CD4-positive, alpha-beta memory T cell (primary cell): ENCODE results near the gene BBLN. TPM values are rescaled to one million over a fixed set of nuclear protein-coding genes. Genes with fewer than 3 reads are reported as not detected.

Experiments
- CTCF ChIA-PET: fragments of 350-600 bp; sonication (Branson Sonifier 250); formaldehyde crosslinking; loops from one replicate; lab custom pipeline; 2021; ENCODE audit warnings: inconsistent platforms; ENCODE audit not compliant: partially characterized antibody; lab: Charles Lee
- POLR2A ChIA-PET: fragments of 350-600 bp; sonication (Branson Sonifier 250); formaldehyde crosslinking; loops from one replicate; lab custom pipeline; 2021; ENCODE audit not compliant: partially characterized antibody; lab: Charles Lee
- DNase-seq, 5 donors: peaks; one replicate each; pipeline versions ENCODE4 v3.0.0 to v3.0.0-alpha.2; 2020 to 2022; ENCODE audit warnings: mixed read lengths in 1 of 5
- H3K27ac ChIP-seq: one replicate; pipeline ENCODE4 v1.7.0; 2013; ENCODE audit warnings: low read depth, low read length
- H3K27me3 ChIP-seq: 2 replicates; pipeline ENCODE4 v1.7.0; 2013; ENCODE audit warnings: mild to moderate bottlenecking, low read length, moderate library complexity; ENCODE audit not compliant: insufficient read depth
- H3K36me3 ChIP-seq: 2 replicates; pipeline ENCODE4 v1.7.0; 2013; ENCODE audit warnings: mild to moderate bottlenecking, low read length, moderate library complexity; ENCODE audit not compliant: insufficient read depth
- H3K4me1 ChIP-seq: 2 replicates; pipeline ENCODE4 v1.7.0; 2013; ENCODE audit warnings: mild to moderate bottlenecking, low read length, moderate library complexity; ENCODE audit not compliant: insufficient read depth
- H3K4me3 ChIP-seq, 2 donors: one replicate each; pipeline ENCODE4 v1.7.0; 2013; ENCODE audit warnings: low read length in 2 of 2, mild to moderate bottlenecking in 1 of 2
- H3K9me3 ChIP-seq, 2 donors: one replicate each; pipeline ENCODE4 v1.7.0; 2013; ENCODE audit warnings: low read length in 2 of 2, control low read depth in 1 of 2; ENCODE audit not compliant: control insufficient read depth in 1 of 2
- H3K27ac Mint-ChIP-seq, 7 donors: one replicate each; pipeline ENCODE4 v1.8.0; 2020 to 2021; ENCODE audit warnings: mixed read lengths in 7 of 7, mild to moderate bottlenecking in 6 of 7, inconsistent platforms in 3 of 7, moderate library complexity in 3 of 7
- H3K27me3 Mint-ChIP-seq, 2 donors: one replicate each; pipeline ENCODE4 v1.8.0; 2020 to 2021; ENCODE audit warnings: mixed read lengths in 2 of 2
- H3K36me3 Mint-ChIP-seq, 2 donors: one replicate each; pipeline ENCODE4 v1.8.0; 2020 to 2021; ENCODE audit warnings: mixed read lengths in 2 of 2, inconsistent platforms in 1 of 2, mild to moderate bottlenecking in 1 of 2
- H3K4me1 Mint-ChIP-seq, 4 donors: one replicate each; pipeline ENCODE4 v1.8.0; 2020 to 2021; ENCODE audit warnings: mixed read lengths in 4 of 4, mild to moderate bottlenecking in 1 of 4
- H3K4me3 Mint-ChIP-seq, 8 donors: one replicate each; pipeline ENCODE4 v1.8.0; 2020 to 2021; ENCODE audit warnings: mixed read lengths in 8 of 8, mild to moderate bottlenecking in 7 of 8, moderate library complexity in 6 of 8, inconsistent platforms in 3 of 8
- H3K9me3 Mint-ChIP-seq, 8 donors: one replicate each; pipeline ENCODE4 v1.8.0; 2020 to 2021; ENCODE audit warnings: mixed read lengths in 8 of 8, mild to moderate bottlenecking in 5 of 8, inconsistent platforms in 3 of 8, moderate library complexity in 1 of 8
- intact Hi-C: fragments of 100-400 bp; cut with micrococcal nuclease; formaldehyde crosslinking; loops from one replicate; pipeline ENCODE4 v1.15.1; 2023
- polyA plus RNA-seq, 2 donors: library from polyadenylated mRNA; unstranded; fragments of 300-500 nt; fragmentation: Illumina TruSeq; gene quantifications; one replicate each; pipeline ENCODE4 v1.2.3, GENCODE V29; 2021
- total RNA-seq, 2 experiments: library from RNA; stranded (reverse); gene quantifications; one replicate each; pipeline ENCODE4 v1.2.3, GENCODE V29; 2021

The BBLN gene
- total and polyA plus RNA-seq, 4 experiments from 2014 or later: 47.8 to 136 (median 80.4) TPM

DNA sequence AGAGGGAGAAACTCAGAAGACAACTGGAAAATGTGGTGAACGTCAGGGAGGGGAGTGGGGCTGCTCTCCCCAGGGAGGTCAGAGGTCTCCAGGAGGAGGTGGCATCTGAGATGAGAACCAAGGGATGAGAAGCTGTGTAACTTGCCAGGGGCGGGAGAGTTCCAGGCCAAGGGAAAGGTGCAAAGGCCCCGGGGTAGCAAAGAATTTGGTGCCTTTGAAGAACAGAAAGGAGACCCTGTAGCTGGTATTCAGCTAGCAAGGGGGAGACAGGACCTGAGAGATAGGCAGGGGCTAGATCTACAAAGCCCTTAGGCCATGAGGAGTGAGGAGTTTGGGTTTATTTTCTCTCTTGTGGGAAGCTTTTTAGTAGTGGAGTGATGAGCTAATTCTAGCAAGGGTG lies 46.4 kb downstream of the BBLN start:
- H3K36me3 Mint-ChIP-seq: no peaks in the 10 kb centered on the region
- Histone ChIP-seq H3K27me3 (no peaks in the 10 kb centered on the region), H3K27ac (no peak overlapping the region), H3K4me1 (peaks cover 13% of the 10 kb centered on the region), H3K36me3 (no peaks in the 10 kb centered on the region), H3K9me3 (no peaks in the 10 kb centered on the region), H3K4me3 (no peak overlapping the region)
- no peak for DNase-seq
- H3K4me1 Mint-ChIP-seq: peaks cover 0 to 13% (median 6%) of the 10 kb centered on the region in 4 donors
- intact Hi-C loops: no loop called here
- no peaks in the 10 kb centered on the region for H3K9me3 Mint-ChIP-seq
- CTCF ChIA-PET: interaction anchor here (1.4 kb wide), 1 partner anchor 12 kb away, joined by 4 read pairs; no protein-coding TSS in a partner anchor
- no peak overlapping the region for H3K27ac Mint-ChIP-seq
- no peak overlapping the region for H3K4me3 Mint-ChIP-seq
- H3K27me3 Mint-ChIP-seq: peaks cover 4% of the 10 kb centered on the region in 2 donors
- POLR2A ChIA-PET: no interaction called here

DNA sequence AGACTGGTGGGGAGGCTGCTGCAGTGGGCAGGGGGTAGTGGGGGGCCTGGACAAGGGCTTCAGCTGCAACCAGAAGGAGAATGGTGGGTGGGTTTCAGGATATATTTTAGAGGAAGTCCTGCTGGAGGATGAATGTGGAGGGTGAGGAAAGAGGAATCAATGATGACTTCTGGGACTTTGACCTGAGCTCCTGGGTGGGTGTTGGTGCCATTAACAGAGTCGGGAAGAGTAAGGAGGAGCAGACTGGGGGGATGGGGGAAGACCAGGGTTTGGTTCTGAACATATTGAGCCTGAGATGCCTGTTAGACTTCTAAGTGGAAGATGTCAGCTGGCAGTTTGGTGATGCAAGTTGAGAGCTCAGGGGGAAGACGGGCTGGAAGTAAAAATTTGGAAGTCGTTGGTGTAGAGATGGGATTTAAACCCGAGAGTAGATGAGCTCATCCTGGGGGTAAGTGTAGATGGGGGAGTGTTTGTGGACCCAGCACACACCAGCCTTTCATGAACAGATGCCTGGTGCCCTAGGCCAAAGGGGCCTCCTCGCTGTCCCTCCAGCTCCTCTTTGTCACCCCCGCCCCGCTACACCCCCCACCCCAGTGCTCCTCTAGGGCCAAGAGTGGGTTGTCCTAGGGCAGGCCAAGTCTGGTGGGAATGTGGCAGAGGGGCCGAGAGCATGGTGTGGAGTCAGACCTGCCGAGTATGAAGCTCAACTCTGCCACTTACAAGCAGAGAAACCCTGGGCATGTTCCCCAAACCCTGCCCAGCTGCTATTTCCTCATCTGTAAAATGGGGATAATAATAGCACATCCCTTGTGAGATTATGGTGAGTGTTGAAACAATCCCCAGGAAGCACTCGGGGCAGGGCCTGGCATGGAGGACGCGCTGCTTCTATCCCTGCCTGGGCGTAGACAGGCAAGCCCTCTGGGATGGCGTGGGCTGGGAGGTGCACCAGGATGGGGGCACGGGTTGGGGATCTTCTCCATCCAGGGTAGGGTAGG lies 47.1 kb downstream of the BBLN start:
- no peaks in the 10 kb centered on the region for H3K9me3 ChIP-seq
- Mint-ChIP-seq H3K36me3 (no peaks in the 10 kb centered on the region), H3K27me3 (peaks cover 4% of the 10 kb centered on the region in 2 donors), H3K27ac (no peak overlapping the region), H3K4me3 (no peak overlapping the region), H3K9me3 (no peaks in the 10 kb centered on the region), H3K4me1 (peaks cover 0 to 13% (median 6%) of the 10 kb centered on the region in 4 donors)
- DNase-seq: no peak
- H3K27ac ChIP-seq: no peak overlapping the region
- intact Hi-C loops: no loop called here
- ChIA-PET POLR2A (no interaction called here), CTCF (interaction anchor here (1.4 kb wide), 1 partner anchor 12 kb away, joined by 4 read pairs; no protein-coding TSS in a partner anchor)
- H3K4me1 ChIP-seq: peaks cover 13% of the 10 kb centered on the region
- H3K4me3 ChIP-seq: no peak overlapping the region
- H3K36me3 ChIP-seq: no peaks in the 10 kb centered on the region
- no peaks in the 10 kb centered on the region for H3K27me3 ChIP-seq

DNA sequence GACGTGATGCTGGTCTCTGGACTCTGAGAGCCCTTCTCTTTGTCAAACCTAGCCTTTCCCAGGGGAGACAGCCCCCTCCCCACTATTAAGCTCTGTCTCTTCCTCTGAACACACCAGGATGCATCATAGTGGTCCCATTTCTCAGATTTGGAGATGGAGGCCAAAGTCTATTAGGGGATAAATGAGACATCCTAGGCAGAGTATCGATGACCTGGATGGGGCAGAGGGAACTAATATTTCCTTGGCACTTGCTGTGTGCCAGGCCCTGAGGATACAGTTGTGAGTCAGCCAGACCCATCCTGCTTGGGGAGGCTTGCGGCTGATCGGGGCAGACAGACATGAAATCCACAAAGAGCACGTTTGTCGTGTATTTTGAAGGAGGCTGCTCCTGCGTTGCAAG lies 48.3 kb downstream of the BBLN start:
- POLR2A ChIA-PET: no interaction called here
- Histone ChIP-seq H3K36me3 (no peaks in the 10 kb centered on the region), H3K4me1 (peaks cover 8% of the 10 kb centered on the region), H3K27ac (no peak overlapping the region), H3K4me3 (no peak overlapping the region), H3K9me3 (no peaks in the 10 kb centered on the region), H3K27me3 (no peaks in the 10 kb centered on the region)
- peaks cover 4 to 8% of the 10 kb centered on the region in 2 donors for H3K27me3 Mint-ChIP-seq
- no peaks in the 10 kb centered on the region for H3K9me3 Mint-ChIP-seq
- no peak overlapping the region for H3K4me3 Mint-ChIP-seq
- H3K4me1 Mint-ChIP-seq: peaks cover 0 to 5% (median 3%) of the 10 kb centered on the region in 4 donors
- CTCF ChIA-PET: no interaction called here
- no peaks in the 10 kb centered on the region for H3K36me3 Mint-ChIP-seq
- DNase-seq: no peak
- intact Hi-C loops: no loop called here
- H3K27ac Mint-ChIP-seq: no peak overlapping the region

DNA sequence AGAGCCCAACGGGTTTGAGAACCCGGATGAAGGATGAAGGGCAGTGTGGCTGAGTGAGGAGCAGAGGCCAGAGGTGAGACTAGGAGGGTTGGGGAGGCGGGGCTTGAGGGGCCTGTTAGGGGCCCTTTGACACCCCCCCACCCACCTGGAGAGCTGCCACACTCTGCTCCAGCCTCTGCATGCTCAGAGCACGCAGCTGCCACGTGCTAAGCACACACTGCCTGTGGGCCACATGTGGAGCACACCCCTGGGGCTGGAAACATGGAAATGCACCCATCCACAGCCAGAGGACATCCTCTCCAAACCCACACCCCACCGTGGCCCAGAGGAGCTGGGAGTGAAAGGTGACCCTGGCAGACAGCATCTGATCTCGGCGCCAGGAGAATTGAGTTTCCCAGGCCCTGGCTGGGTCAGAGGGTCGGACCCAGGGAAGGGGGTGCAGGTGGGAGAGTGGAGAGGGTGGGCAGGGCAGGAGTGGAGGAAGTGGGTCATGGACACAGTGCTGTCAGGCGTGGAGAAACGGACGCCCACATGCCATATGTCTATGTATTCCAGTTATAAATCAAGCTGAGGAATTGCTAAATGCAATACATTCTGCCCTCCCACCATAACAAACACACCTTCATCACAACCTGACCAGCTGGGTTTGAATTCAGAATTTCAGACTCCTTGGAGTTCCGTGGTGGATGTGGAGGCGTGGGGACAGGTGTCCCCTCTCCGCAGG lies 49.0 kb downstream of the BBLN start:
- no peaks in the 10 kb centered on the region for H3K9me3 ChIP-seq
- H3K4me1 ChIP-seq: peaks cover 3% of the 10 kb centered on the region
- H3K27me3 ChIP-seq: no peaks in the 10 kb centered on the region
- ChIA-PET POLR2A (no interaction called here), CTCF (interaction anchor here (1.6 kb wide), 1 partner anchor 15 kb away, joined by 6 read pairs; no protein-coding TSS in a partner anchor)
- H3K27me3 Mint-ChIP-seq: peaks cover 4 to 8% of the 10 kb centered on the region in 2 donors
- intact Hi-C loops: no loop called here
- no peaks in the 10 kb centered on the region for H3K9me3 Mint-ChIP-seq
- no peak overlapping the region for H3K4me3 ChIP-seq
- no peak overlapping the region for H3K4me3 Mint-ChIP-seq
- H3K36me3 Mint-ChIP-seq: no peaks in the 10 kb centered on the region
- DNase-seq: no peak
- H3K27ac Mint-ChIP-seq: no peak overlapping the region
- no peak overlapping the region for H3K27ac ChIP-seq
- no peaks in the 10 kb centered on the region for H3K36me3 ChIP-seq
- peaks cover 0 to 4% (median 3%) of the 10 kb centered on the region in 4 donors for H3K4me1 Mint-ChIP-seq

DNA sequence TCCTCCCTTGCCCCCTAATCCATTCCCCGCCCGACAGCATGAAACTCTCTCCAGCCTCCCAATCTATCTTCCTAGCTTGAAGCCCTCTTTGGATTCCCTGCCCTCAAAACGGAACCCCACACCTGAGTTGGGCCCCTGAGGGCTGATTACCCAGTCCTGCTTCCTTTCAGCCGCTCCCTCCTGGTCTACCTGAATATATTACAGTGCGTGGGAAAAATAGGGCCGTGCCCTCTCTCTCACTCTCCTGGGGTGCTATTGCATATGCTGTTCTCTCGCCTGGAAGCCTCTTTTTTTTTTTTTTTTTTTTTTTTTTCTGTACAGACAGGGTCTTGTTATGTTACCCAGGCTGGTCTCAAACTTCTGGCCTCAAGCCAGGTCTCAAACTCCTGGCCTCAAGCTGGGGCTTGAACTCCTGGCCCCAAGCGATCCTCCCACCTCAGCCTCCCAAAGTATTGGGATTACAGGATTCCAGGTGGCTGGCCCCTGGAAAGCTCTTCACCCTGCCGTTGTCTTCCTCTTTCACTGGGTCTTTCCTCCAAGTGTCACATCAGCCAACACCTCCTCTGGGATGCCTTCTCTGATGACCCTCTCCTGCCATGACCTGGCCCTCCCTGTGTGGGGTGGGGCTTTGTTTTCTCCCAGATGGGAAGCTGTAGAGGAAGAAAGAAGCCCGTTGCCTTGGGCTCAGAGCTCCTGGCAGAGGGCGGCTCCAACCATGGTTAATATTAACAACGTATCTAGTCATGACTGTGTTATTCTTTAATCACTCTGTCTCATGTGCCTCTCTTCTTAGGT lies 51.3 kb downstream of the BBLN start:
- ChIA-PET CTCF (no interaction called here), POLR2A (no interaction called here)
- Histone ChIP-seq H3K4me3 (no peak overlapping the region), H3K36me3 (no peaks in the 10 kb centered on the region), H3K27ac (no peak overlapping the region), H3K9me3 (no peaks in the 10 kb centered on the region), H3K27me3 (no peaks in the 10 kb centered on the region), H3K4me1 (no peaks in the 10 kb centered on the region)
- Mint-ChIP-seq H3K27ac (peak overlapping the region in 1 of 7 donors; percentile 74), H3K4me1 (no peaks in the 10 kb centered on the region), H3K4me3 (peak overlapping the region in 1 of 8 donors; percentile 58), H3K9me3 (no peaks in the 10 kb centered on the region), H3K36me3 (no peaks in the 10 kb centered on the region), H3K27me3 (peaks cover 0 to 6% of the 10 kb centered on the region in 2 donors)
- DNase-seq: no peak
- intact Hi-C loops: no loop called here

DNA sequence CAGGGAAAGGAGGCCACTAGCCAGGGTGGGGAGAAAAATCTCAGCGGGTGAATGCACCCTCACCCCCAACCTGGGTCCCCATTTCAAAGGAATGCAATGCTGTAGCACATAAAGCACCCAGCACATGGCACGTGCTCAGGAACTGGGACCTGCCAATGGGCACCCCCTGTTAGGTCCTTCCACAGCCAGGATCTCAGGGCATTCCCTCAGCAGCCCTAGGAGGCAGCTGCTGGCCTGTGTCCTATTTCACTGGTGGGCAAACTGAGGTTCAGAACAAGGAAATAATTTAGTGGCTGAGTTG lies 51.9 kb downstream of the BBLN start:
- Mint-ChIP-seq H3K4me1 (no peaks in the 10 kb centered on the region), H3K36me3 (no peaks in the 10 kb centered on the region), H3K27ac (no peak overlapping the region), H3K9me3 (no peaks in the 10 kb centered on the region), H3K4me3 (peak overlapping the region in 1 of 8 donors; percentile 52), H3K27me3 (peaks cover 0 to 6% of the 10 kb centered on the region in 2 donors)
- Histone ChIP-seq H3K9me3 (no peaks in the 10 kb centered on the region), H3K4me3 (no peak overlapping the region), H3K27me3 (no peaks in the 10 kb centered on the region), H3K36me3 (no peaks in the 10 kb centered on the region), H3K27ac (no peak overlapping the region), H3K4me1 (no peaks in the 10 kb centered on the region)
- POLR2A ChIA-PET: no interaction called here
- intact Hi-C loops: no loop called here
- CTCF ChIA-PET: no interaction called here
- DNase-seq: no peak
